Neural cell (in vitro differentiated cells): ENCODE data around the gene WDR5. TPM values are rescaled to one million over a fixed set of nuclear protein-coding genes. Genes with fewer than 3 reads are reported as not detected.

Experiments used
- H2AFZ ChIP-seq: fragments of 200-600, 300-800 bp; sonication (generic), shearing (Covaris generic); 2 replicates; pipeline ENCODE4 v1.6.0; 2014; ENCODE audit warnings: low read depth, mild to moderate bottlenecking, antibody characterized with exemption, low read length, moderate library complexity
- H3F3A ChIP-seq: fragments of 200-600 bp; shearing (Covaris generic); 2 replicates; pipeline ENCODE4 v1.6.1; 2016; ENCODE audit warnings: mild to moderate bottlenecking, moderate library complexity, mixed read lengths, antibody characterized with exemption, low read length; ENCODE audit not compliant: insufficient read depth, poor library complexity, severe bottlenecking
- H3K27ac ChIP-seq: fragments of 200-600, 300-800 bp; sonication (generic), shearing (Covaris generic); 2 replicates; pipeline ENCODE4 v1.5.1; 2014; ENCODE audit warnings: mild to moderate bottlenecking, low read length, moderate library complexity
- H3K27me3 ChIP-seq: fragments of 300-800, 200-600 bp; sonication (generic), shearing (Covaris generic); 2 replicates; pipeline ENCODE4 v1.6.0; 2014; ENCODE audit warnings: mild to moderate bottlenecking, low read depth, low read length, moderate library complexity; ENCODE audit not compliant: insufficient read depth
- H3K36me3 ChIP-seq: fragments of 300-800, 200-600 bp; sonication (generic), shearing (Covaris generic); 2 replicates; pipeline ENCODE4 v1.5.1; 2014; ENCODE audit warnings: mild to moderate bottlenecking, antibody characterized with exemption, low read length, moderate library complexity; ENCODE audit not compliant: insufficient read depth
- H3K4me2 ChIP-seq: fragments of 300-800, 200-600 bp; sonication (generic), shearing (Covaris generic); 2 replicates; pipeline ENCODE4 v1.6.0; 2014; ENCODE audit warnings: mild to moderate bottlenecking, low read length
- H3K4me3 ChIP-seq: fragments of 300-800, 200-600 bp; sonication (generic), shearing (Covaris generic); 2 replicates; pipeline ENCODE4 v1.5.1; 2014; ENCODE audit warnings: mild to moderate bottlenecking, low read length, moderate library complexity
- H3K79me2 ChIP-seq: fragments of 200-600 bp; shearing (Covaris generic); replicated peaks from 2 replicates; pipeline ENCODE4 v1.6.0; 2014; ENCODE audit warnings: mild to moderate bottlenecking, low read length, moderate library complexity; ENCODE audit not compliant: insufficient read depth
- H3K9ac ChIP-seq: fragments of 300-800, 200-600 bp; sonication (generic), shearing (Covaris generic); 2 replicates; pipeline ENCODE4 v1.6.1; 2016; ENCODE audit warnings: mild to moderate bottlenecking, low read length, mixed read lengths
- H3K9me2 ChIP-seq: fragments of 200-600 bp; shearing (Covaris generic); 2 replicates; pipeline ENCODE4 v1.6.1; 2016; ENCODE audit warnings: mild to moderate bottlenecking, low read length, mixed read lengths; ENCODE audit not compliant: insufficient read depth
- H3K9me3 ChIP-seq: fragments of 200-600, 300-800 bp; sonication (generic), shearing (Covaris generic); 2 replicates; pipeline ENCODE4 v1.6.1; 2016; ENCODE audit warnings: mild to moderate bottlenecking, mixed run types, low read length, moderate library complexity, mixed read lengths
- H4K20me1 ChIP-seq: fragments of 200-600 bp; shearing (Covaris generic); 2 replicates; pipeline ENCODE4 v1.6.1; 2016; ENCODE audit warnings: mild to moderate bottlenecking, mixed run types; ENCODE audit not compliant: insufficient read depth
- EZH2 ChIP-seq: fragments of 200-600, 300-800 bp; shearing (Covaris generic), sonication (generic); IDR thresholded peaks from 2 replicates; pipeline ENCODE4 v1.6.1; 2014; ENCODE audit warnings: antibody characterized with exemption, low read length, borderline replicate concordance, mild to moderate bottlenecking; ENCODE audit not compliant: insufficient read depth, poor library complexity, severe bottlenecking
- POLR2AphosphoS5 ChIP-seq: IDR thresholded peaks from 2 replicates; pipeline ENCODE4 v1.6.1; 2012
- SMC3 ChIP-seq: fragments of 450-650 bp; conservative IDR thresholded peaks from 2 replicates; pipeline ENCODE4 v1.6.1; 2014; ENCODE audit warnings: antibody characterized with exemption, mild to moderate bottlenecking, moderate library complexity; ENCODE audit not compliant: poor library complexity
- TAF1 ChIP-seq: IDR thresholded peaks from 2 replicates; pipeline ENCODE4 v1.6.1; 2012; ENCODE audit warnings: low read depth
- polyA plus RNA-seq: library from polyadenylated mRNA; depleted of rRNA; stranded (reverse); fragments of >200 nt; gene quantifications from 2 replicates; pipeline ENCODE4 v1.2.3, GENCODE V29; 2014
- TF ChIP-seq, protein P1 (sequence below): fragments of 450-650 bp; IDR thresholded peaks from 2 replicates; pipeline ENCODE4 v1.5.1; 2014; ENCODE audit warnings: antibody characterized with exemption, mild to moderate bottlenecking, moderate library complexity; ENCODE audit not compliant: poor library complexity, severe bottlenecking
- TF ChIP-seq, protein P2 (sequence below): IDR thresholded peaks from 2 replicates; pipeline ENCODE4 v1.6.1; 2012; ENCODE audit warnings: borderline replicate concordance

WDR5 gene
- polyA plus RNA-seq, 1 donor from 2014 or later: 40.2 TPM

GRCh38 chr9:134195558-134195957, 59.7 kb downstream of the WDR5 start:
- Histone ChIP-seq H2AFZ (no peak overlapping the region), H3K9me2 (no peaks in the 10 kb centered on the region), H3K4me2 (no peak overlapping the region), H3K4me3 (no peak overlapping the region), H4K20me1 (no peaks in the 10 kb centered on the region), H3K27ac (no peak overlapping the region), H3K9ac (no peak overlapping the region), H3K9me3 (no peaks in the 10 kb centered on the region), H3K36me3 (no peaks in the 10 kb centered on the region), H3F3A (no peaks in the 10 kb centered on the region), H3K79me2 (no peaks in the 10 kb centered on the region), H3K27me3 (no peaks in the 10 kb centered on the region)
- TF ChIP-seq, protein P1, sequence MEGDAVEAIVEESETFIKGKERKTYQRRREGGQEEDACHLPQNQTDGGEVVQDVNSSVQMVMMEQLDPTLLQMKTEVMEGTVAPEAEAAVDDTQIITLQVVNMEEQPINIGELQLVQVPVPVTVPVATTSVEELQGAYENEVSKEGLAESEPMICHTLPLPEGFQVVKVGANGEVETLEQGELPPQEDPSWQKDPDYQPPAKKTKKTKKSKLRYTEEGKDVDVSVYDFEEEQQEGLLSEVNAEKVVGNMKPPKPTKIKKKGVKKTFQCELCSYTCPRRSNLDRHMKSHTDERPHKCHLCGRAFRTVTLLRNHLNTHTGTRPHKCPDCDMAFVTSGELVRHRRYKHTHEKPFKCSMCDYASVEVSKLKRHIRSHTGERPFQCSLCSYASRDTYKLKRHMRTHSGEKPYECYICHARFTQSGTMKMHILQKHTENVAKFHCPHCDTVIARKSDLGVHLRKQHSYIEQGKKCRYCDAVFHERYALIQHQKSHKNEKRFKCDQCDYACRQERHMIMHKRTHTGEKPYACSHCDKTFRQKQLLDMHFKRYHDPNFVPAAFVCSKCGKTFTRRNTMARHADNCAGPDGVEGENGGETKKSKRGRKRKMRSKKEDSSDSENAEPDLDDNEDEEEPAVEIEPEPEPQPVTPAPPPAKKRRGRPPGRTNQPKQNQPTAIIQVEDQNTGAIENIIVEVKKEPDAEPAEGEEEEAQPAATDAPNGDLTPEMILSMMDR: no peak

- Histone ChIP-seq H3F3A (no peaks in the 10 kb centered on the region), H2AFZ (no peak overlapping the region), H3K4me2 (no peak overlapping the region), H3K36me3 (no peaks in the 10 kb centered on the region), H4K20me1 (no peaks in the 10 kb centered on the region), H3K4me3 (no peak overlapping the region), H3K9ac (no peak overlapping the region), H3K9me2 (no peaks in the 10 kb centered on the region), H3K27me3 (no peaks in the 10 kb centered on the region), H3K27ac (no peak overlapping the region), H3K79me2 (no peaks in the 10 kb centered on the region), H3K9me3 (no peaks in the 10 kb centered on the region)
- TF ChIP-seq, protein P1: no peak
- TF ChIP-seq SMC3 (no peak), TAF1 (no peak)
Measured at GRCh38 chr9:134196911-134197310, 61.0 kb downstream of the WDR5 start.

DNA sequence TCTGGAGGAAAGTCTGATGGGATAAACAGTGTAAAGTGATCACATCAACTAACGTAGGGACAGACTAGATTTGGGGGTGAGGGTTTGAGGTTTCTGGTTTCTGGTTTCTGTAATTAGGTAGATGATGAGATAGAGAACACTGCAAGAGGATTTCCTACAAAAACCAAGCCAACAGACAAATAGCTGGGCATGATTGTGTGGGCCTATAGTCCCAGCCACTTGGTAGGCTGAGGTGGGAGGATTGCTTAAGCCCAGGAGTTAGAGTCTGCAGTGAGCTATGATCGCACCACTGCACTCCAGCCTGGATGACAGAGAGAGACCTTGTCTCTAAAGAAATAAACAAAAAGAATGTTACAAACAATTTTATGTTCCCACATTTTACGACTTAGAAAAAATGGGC, 62.9 kb downstream of the WDR5 start:
- no peaks in the 10 kb centered on the region for H3K36me3 ChIP-seq
- H3K9ac ChIP-seq: no peak overlapping the region
- H3K27ac ChIP-seq: no peak overlapping the region
- H4K20me1 ChIP-seq: no peaks in the 10 kb centered on the region
- no peaks in the 10 kb centered on the region for H3K9me2 ChIP-seq
- H3K9me3 ChIP-seq: no peaks in the 10 kb centered on the region
- no peak overlapping the region for H2AFZ ChIP-seq
- no peaks in the 10 kb centered on the region for H3F3A ChIP-seq
- H3K79me2 ChIP-seq: no peaks in the 10 kb centered on the region
- no peak overlapping the region for H3K4me2 ChIP-seq
- TF ChIP-seq SMC3: no peak
- TF ChIP-seq, protein P2, sequence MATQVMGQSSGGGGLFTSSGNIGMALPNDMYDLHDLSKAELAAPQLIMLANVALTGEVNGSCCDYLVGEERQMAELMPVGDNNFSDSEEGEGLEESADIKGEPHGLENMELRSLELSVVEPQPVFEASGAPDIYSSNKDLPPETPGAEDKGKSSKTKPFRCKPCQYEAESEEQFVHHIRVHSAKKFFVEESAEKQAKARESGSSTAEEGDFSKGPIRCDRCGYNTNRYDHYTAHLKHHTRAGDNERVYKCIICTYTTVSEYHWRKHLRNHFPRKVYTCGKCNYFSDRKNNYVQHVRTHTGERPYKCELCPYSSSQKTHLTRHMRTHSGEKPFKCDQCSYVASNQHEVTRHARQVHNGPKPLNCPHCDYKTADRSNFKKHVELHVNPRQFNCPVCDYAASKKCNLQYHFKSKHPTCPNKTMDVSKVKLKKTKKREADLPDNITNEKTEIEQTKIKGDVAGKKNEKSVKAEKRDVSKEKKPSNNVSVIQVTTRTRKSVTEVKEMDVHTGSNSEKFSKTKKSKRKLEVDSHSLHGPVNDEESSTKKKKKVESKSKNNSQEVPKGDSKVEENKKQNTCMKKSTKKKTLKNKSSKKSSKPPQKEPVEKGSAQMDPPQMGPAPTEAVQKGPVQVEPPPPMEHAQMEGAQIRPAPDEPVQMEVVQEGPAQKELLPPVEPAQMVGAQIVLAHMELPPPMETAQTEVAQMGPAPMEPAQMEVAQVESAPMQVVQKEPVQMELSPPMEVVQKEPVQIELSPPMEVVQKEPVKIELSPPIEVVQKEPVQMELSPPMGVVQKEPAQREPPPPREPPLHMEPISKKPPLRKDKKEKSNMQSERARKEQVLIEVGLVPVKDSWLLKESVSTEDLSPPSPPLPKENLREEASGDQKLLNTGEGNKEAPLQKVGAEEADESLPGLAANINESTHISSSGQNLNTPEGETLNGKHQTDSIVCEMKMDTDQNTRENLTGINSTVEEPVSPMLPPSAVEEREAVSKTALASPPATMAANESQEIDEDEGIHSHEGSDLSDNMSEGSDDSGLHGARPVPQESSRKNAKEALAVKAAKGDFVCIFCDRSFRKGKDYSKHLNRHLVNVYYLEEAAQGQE: no peak
- TF ChIP-seq, protein P1: no peak
- TF ChIP-seq TAF1: no peak
- TF ChIP-seq EZH2: no peak
- no peak for TF ChIP-seq POLR2AphosphoS5
- H3K4me3 ChIP-seq: no peak overlapping the region
- H3K27me3 ChIP-seq: no peaks in the 10 kb centered on the region
